GM21526 (cell line): ENCODE data around the gene ITCH.
"Not testable (repeated sequence)": the region's sequence is repeated elsewhere in the genome, so short reads cannot be mapped to it uniquely, and the experiment has no call there.

Experiments used
- ATAC-seq: cut with Tn5 transposase; IDR thresholded peaks from one replicate; pipeline ENCODE4 v1.9.1; 2021; ENCODE audit warnings: moderate library complexity; ENCODE audit not compliant: unreplicated experiment, low FRiP score

Gene ITCH

GRCh38 chr20:34375977-34376430 lies 12.9 kb downstream of the ITCH start:
- no peak for ATAC-seq

- ATAC-seq, result no peak
Measured at GRCh38 chr20:34377072-34377847, 14.2 kb downstream of the ITCH start.

DNA sequence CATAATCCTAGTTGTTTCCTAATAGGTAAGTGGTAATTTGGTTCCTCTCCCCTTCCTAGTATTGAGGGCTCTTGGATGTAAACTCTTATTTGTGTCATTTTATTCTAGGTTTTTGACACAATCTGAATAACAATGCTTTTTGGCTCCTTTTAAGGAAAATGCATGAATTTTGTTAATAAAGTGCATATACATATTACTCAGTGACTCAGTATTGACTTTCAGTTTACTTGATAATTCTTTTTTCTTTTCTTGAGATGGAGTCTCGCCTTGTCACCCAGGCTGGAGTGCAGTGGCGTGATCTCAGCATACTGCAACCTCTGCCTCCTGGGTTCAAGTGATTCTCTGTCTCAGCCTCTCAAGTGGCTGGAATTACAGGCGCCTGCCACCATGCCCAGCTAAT lies 19.1 kb downstream of the ITCH start:
- no peak for ATAC-seq

- not testable (repeated sequence) for ATAC-seq
Measured at GRCh38 chr20:34382877-34383455, 19.9 kb downstream of the ITCH start.

- ATAC-seq, result no peak
Measured at GRCh38 chr20:34385464-34385863, 22.4 kb downstream of the ITCH start.

DNA sequence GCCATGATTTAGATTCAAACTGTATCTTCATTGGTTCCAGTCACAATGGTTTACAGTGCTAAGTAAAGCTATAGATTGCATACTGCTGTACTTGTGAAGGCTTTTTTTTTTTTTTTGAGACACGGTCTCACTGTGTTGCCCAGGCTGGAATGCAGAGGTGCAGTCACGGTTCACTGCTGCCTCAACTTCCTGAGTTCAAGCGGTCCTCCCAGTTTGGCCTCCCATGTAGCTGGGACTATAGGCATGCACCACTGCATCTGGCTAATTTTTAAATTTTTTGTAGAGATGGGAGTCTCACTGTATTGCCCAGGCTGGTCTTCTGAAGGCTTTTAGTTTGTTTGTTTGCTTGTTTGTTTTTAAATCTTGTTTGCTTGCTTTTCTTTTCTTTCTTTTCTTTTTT lies 24.9 kb downstream of the ITCH start:
- ATAC-seq, result no peak

GRCh38 chr20:34388678-34389077 lies 25.6 kb downstream of the ITCH start:
- ATAC-seq, result no peak

GRCh38 chr20:34389206-34389953 lies 26.3 kb downstream of the ITCH start:
- ATAC-seq, result no peak

DNA sequence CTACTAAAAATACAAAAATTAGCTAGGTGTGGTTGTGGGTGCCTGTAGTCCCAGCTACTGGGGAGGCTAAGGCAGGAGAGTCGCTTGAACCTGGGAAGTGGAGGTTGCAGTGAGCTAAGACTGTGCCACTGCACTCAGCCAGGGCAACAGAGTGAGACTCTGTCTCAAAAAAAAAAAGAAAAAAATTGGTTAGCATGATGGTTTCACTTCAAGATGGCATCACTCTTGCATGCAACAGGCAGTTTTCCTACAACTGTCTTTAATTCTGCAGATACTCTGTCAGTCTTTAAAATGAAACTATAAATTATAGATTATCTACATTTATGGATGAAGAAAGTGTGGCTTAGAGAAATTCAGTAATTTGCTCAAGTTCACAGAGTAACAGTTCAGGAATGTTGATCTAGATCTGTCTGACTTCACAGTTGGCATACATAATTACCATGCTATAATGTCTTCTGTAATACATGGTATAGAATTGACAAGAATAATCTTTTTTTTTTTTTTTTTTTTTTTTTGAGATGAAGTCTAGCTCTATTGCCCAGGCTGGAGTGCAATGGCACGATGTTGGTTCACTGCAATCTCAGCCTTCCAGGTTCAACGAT lies 27.0 kb downstream of the ITCH start:
- ATAC-seq, result no peak

- ATAC-seq, result no peak
Measured at GRCh38 chr20:34396408-34396807, 33.3 kb downstream of the ITCH start.

- ATAC-seq, result no peak
Measured at GRCh38 chr20:34397096-34397495, 34.0 kb downstream of the ITCH start.

DNA sequence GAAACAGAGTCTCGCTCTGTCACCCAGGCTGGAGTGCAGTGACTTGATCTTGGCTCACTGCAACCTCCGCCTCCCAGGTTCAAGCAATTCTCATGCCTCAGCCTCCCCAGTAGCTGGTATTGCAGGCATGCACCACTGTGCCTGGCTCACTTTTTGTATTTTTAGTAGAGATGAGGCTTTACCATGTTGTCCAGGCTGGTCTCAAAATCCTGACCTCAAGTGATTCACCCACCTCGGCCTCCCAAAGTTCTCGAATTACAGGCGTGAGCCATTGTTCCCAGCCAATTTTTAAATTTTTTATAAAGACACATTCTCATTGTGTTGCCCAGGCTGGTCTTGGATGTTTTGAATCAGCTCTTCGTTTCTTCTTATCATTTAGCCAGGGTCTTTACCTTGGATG lies 37.7 kb downstream of the ITCH start:
- not testable (repeated sequence) for ATAC-seq

GRCh38 chr20:34401741-34402455 lies 38.8 kb downstream of the ITCH start:
- ATAC-seq, result no peak

DNA sequence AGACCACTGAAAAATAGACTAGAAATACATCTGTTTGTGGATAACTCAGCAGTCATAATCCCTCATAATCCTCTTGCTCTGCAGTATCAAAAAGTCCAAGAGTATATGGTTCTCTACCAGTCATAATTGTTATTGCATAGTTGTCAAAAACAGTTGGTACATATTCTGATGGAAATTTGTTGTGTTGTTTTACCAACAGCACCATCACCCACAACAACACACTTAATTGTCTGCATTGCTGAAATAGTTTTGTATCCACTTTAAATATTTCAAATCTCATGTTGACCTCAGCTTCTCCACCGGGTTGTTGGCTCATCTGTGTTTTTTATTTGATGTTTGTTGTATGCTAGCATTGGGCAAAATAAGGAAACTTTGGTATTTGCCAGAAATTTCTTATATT lies 39.4 kb downstream of the ITCH start:
- ATAC-seq, result no peak

GRCh38 chr20:34403063-34403827 lies 40.2 kb downstream of the ITCH start:
- no peak for ATAC-seq

DNA sequence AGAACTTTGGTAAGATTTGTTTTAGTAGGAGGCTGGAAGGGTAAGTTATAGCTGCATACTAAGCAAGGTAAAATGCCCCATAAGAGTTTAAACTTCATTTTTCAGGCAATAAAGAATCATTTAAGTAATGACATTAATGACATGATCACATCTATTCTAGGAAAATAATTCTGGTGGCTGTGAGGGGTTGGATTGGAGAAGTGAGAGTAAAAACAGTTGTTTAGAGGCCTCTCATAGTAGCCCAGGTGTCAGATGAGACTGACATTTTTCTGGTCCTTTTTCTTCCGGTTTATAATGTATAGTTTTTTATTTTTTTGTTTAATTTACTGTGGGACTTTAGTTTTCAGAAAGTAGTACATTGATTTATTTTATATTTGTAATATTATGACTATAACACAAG lies 40.8 kb downstream of the ITCH start:
- ATAC-seq, result no peak

DNA sequence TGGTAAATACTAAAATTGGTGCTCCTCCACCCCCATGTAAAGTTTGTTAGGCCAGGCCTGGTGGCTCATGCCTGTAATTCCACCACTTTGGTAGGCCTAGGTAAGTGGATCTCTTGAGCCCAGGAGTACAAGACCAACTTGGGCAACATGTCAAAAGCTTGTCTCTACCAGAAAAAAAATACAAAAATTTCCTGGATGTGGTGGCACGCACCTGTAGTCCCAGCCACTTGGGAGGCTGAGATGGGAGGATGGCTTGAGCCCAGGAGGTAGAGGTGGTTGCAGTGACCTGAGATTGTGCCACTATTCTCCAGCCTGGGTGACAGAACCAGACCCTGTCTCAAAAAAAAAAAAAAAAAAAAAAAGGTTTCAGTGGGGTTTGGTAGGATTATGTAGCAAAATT lies 41.7 kb downstream of the ITCH start:
- no peak for ATAC-seq

DNA sequence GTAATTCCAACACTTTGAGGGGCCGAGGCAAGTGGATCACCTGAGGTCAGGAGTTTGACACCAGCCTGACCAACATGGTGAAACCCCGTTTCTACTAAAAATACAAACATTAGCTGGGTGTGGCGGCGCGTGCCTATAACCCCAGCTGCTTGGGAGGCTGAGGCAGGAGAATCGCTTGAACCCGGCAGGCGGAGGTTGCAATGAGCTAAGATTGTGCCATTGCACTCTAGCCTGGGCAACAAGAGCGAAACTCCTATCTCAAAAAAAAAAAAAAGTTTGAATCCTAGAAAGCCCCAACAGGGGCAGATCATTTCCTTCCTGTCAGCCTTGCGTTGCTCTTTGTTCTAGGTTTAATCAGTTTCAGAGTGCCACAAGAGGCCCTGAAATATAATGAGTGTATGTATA lies 42.2 kb downstream of the ITCH start:
- ATAC-seq, result not testable (repeated sequence)

GRCh38 chr20:34405942-34406341 lies 42.9 kb downstream of the ITCH start:
- not testable (repeated sequence) for ATAC-seq

DNA sequence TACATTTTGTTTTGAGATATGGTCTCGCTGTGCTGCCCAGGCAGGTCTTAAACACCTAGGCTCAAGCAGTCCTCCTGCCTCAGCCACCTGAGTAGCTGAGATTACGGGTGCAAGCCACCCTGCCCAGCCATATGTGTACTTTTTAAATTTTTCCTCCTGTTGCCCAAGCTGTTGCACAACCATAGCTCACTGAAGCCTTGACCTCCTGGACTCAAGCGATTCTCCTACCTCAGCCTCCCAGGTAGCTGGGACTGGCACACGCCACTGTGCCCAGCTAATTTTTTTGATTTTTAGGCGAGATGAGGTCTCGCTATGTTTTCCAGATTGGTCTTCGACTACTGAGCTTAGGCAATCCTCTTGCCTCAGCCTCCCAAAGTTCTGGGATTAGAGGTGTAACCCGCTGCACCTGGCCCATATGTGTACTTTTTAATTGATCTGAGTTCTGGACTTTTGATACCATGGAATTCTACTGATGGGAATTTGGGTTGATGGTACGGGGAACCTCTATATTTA lies 44.9 kb downstream of the ITCH start:
- no peak for ATAC-seq
